IPS-18c (cell line): ENCODE measurements around the gene PEX16.

Experiments
- H3K4me3 ChIP-seq: 2 replicates; pipeline ENCODE4 v1.7.0; 2013; ENCODE audit warnings: low read depth, mild to moderate bottlenecking, low read length, moderate library complexity; ENCODE audit not compliant: insufficient read depth
- H3K9me3 ChIP-seq: one replicate; pipeline ENCODE4 v1.6.1; 2013; ENCODE audit warnings: mild to moderate bottlenecking, low read length, moderate library complexity; ENCODE audit not compliant: control insufficient read depth, insufficient read depth

The PEX16 gene

DNA sequence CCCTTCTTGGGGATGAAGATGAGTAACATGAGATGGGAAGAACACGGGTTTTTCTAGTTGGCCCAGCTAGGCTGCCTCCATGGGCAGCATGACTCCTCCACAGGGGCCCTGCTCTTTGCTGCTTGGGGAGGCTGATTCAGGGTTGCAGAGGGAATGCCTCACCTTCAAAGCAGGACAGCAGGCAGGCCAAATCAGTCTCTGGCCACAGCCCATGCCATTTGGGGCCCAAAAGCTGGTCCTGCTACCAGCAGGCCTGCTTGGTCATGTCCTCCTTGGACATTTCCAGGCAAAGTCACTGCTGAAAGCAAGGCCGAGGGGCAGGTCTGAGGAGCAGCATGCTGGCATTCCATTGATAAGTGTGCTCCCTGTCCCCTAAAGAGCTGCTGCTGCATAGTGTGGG is 46.0 kb downstream of the PEX16 start:
- Histone ChIP-seq H3K9me3 (no peaks in the 10 kb centered on the region), H3K4me3 (no peak overlapping the region)

DNA sequence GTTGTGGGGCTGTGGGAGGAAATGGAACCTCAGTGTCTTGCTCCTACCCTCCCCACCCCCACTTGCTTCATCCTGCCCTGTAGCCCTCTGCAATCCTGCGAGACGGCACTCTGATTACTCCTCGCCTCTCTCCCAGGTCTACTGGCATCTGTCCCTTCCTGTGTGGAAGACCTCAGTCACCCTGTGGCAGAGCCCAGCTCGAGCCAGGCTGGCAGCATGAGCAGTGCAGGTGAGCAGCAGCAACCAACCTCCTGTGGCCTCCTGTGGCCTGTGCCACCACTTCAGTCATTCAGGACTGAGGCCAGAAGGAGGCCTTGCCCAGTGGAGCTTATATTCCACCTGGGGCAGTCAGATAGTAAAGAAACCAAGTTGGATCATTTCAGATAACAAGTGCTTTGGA is 47.0 kb downstream of the PEX16 start:
- H3K4me3 ChIP-seq: no peak overlapping the region
- H3K9me3 ChIP-seq: no peaks in the 10 kb centered on the region

GRCh38 chr11:45869551-45869950 is 48.1 kb downstream of the PEX16 start:
- no peak overlapping the region for H3K4me3 ChIP-seq
- no peaks in the 10 kb centered on the region for H3K9me3 ChIP-seq

GRCh38 chr11:45864041-45864440 is 53.6 kb downstream of the PEX16 start:
- Histone ChIP-seq H3K4me3 (no peak overlapping the region), H3K9me3 (no peaks in the 10 kb centered on the region)

GRCh38 chr11:45860764-45861510 is 56.7 kb downstream of the PEX16 start:
- no peaks in the 10 kb centered on the region for H3K9me3 ChIP-seq

DNA sequence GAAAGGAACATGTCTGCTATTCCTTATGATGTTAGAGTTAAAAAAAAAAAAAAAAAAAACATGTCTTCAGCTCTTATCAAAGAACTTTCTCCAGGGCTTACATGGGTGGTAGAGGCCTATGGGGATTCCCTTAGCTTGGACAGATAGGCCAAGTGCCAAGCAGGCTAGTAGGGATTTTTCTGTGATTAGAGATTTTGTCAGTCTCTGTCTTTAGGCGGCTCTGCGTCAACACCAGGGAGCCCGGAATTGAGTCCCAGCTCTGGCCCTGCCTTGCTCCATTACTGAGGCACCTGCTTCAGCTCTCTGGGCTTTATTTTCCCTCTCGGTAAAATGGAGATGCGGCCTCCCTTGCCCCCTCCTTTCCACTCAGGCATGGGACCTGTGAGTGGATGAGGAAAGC is 57.3 kb downstream of the PEX16 start:
- Histone ChIP-seq H3K4me3 (no peak overlapping the region), H3K9me3 (no peaks in the 10 kb centered on the region)

More at GRCh38 chr11:45860764-45861510, 56.7 kb downstream of the PEX16 start:
- no peak overlapping the region for H3K4me3 ChIP-seq
